Measurements from ENCODE around the gene GNA14. TPM values are rescaled to one million over a fixed set of nuclear protein-coding genes. Genes with fewer than 3 reads are reported as not detected.

The GNA14 gene
- total and polyA plus RNA-seq, 2 of the 8 experiments (the other 6 are each of a cell fraction or from before 2014, with no cell fraction given): 3.4 to 6.3 TPM

- CTCF ChIA-PET (ENCODE audit: partially characterized antibody): interaction anchor here (1.1 to 1.4 kb wide), 3 partner anchors 11 to 77 kb away, joined by 3 to 5 read pairs (median 3); no protein-coding TSS in a partner anchor
- WGBS, 2 experiments (ENCODE audit: extremely low coverage in 1 of 2, insufficient coverage in 1 of 2, insufficient read length in 1 of 2, insufficient replicate concordance in 2 of 2, low coverage in 1 of 2, low lambda C conversion rate in 2 of 2, missing lambda C conversion rate in 1 of 2): 86% methylated on average over 3 of the region's 3 CpGs; no CpG with 5 or more reads in 1 of the 2 experiments
- TF ChIP-seq SIRT6 (IDR thresholded peaks at IDR 0.05; ENCODE audit: low read length) (no peak), EP300 (IDR thresholded peaks at IDR 0.05; ENCODE audit: borderline replicate concordance in 1 of 2, low read depth in 2 of 2, low read length in 2 of 2) (no peak), TAF7 (optimal IDR thresholded peaks at IDR 0.05; ENCODE audit: borderline replicate concordance, low read depth, low read length) (no peak), SP2 (IDR thresholded peaks at IDR 0.05; ENCODE audit: low read length) (no peak), EZH2 (IDR thresholded peaks at IDR 0.05; ENCODE audit: low read depth, low read length, severe bottlenecking) (no peak), CREB1 (IDR thresholded peaks at IDR 0.05) (no peak), SP4 (IDR thresholded peaks at IDR 0.05; ENCODE audit: low read length) (no peak), POLR2A (IDR thresholded peaks at IDR 0.05; ENCODE audit: control extremely low read depth in 1 of 2, low read depth in 2 of 2, low read length in 2 of 2) (no peak), HDAC2 (IDR thresholded peaks at IDR 0.05; ENCODE audit: borderline replicate concordance in 1 of 2, low read depth in 2 of 2, low read length in 2 of 2) (no peak), JUN (IDR thresholded peaks at IDR 0.05; ENCODE audit: low read depth, low read length) (no peak), NANOG (IDR thresholded peaks at IDR 0.05; ENCODE audit: insufficient read depth, low read depth, low read length, poor library complexity, severe bottlenecking) (no peak), RNF2 (IDR thresholded peaks at IDR 0.05; ENCODE audit: borderline replicate concordance, low read depth, low read length, missing control alignments, poor library complexity, severe bottlenecking) (no peak), E2F6 (IDR thresholded peaks at IDR 0.05) (no peak), CBX8 (IDR thresholded peaks at IDR 0.05; ENCODE audit: borderline replicate concordance, low read depth, low read length) (no peak)
Measured at GRCh38 chr9:77510666-77511065, 137.5 kb downstream of the GNA14 start.

More at GRCh38 chr9:77510666-77511065, 137.5 kb downstream of the GNA14 start:
- H3K4ac ChIP-seq (replicated peaks; ENCODE audit: insufficient read length, low read depth, low read length): no peak overlapping the region
- H3K36me3 ChIP-seq (ENCODE audit: control insufficient read depth in 2 of 4, insufficient read depth in 4 of 4, low read length in 3 of 4): no peaks in the 10 kb centered on the region
- H3K23ac ChIP-seq (ENCODE audit: insufficient read length): no peak overlapping the region
- no peak overlapping the region for H2BK12ac ChIP-seq (ENCODE audit: low read depth, low read length)
- H3K18ac ChIP-seq (ENCODE audit: extremely low read depth, low read length): no peak overlapping the region
- no peak overlapping the region for H2BK20ac ChIP-seq (ENCODE audit: low read length)
- no peak overlapping the region for H3K56ac ChIP-seq (replicated peaks; ENCODE audit: insufficient read length, low read depth, low read length)
- no peak overlapping the region for H2AK5ac ChIP-seq (ENCODE audit: low read depth, low read length)
- no peak overlapping the region for H2BK120ac ChIP-seq (replicated peaks; ENCODE audit: low read depth, low read length)
- H3K9ac ChIP-seq (replicated peaks in 1 of 4; ENCODE audit: extremely low read depth in 1 of 4, low read depth in 3 of 4, low read length in 3 of 4): no peak overlapping the region
- no peaks in the 10 kb centered on the region for H4K20me1 ChIP-seq (replicated peaks in 1 of 2; ENCODE audit: control insufficient read depth in 1 of 2, insufficient read depth in 2 of 2, low read length in 2 of 2)
- no peak overlapping the region for H4K91ac ChIP-seq (replicated peaks; ENCODE audit: insufficient read length, low read length)
- H3K4me3 ChIP-seq (ENCODE audit: extremely low read depth in 1 of 4, insufficient read depth in 2 of 4, low read depth in 3 of 4, low read length in 4 of 4): no peak overlapping the region
- no peak overlapping the region for H3K4me2 ChIP-seq (ENCODE audit: insufficient read depth in 1 of 2, low read depth in 2 of 2, low read length in 2 of 2)
- no peak overlapping the region for H2BK15ac ChIP-seq (ENCODE audit: low read length)
- DNase-seq (ENCODE audit: low read depth in 1 of 2, low spot score in 2 of 2) (no peak), FAIRE-seq (no peak)
- POLR2A ChIA-PET (ENCODE audit: partially characterized antibody): no interaction called here
- no peak overlapping the region for H2BK5ac ChIP-seq (ENCODE audit: low read depth, low read length)
- no peaks in the 10 kb centered on the region; a peak in 1 of 7 replicates for H3K4me1 ChIP-seq (replicated peaks in 1 of 4; ENCODE audit: control insufficient read depth in 3 of 4, insufficient read depth in 4 of 4, low read length in 3 of 4)
- H3K79me1 ChIP-seq (ENCODE audit: low read depth, low read length): no peaks in the 10 kb centered on the region
- no peak overlapping the region for H4K5ac ChIP-seq (ENCODE audit: insufficient read length, low read depth, low read length)
- no peak overlapping the region for H3K27ac ChIP-seq (ENCODE audit: low read depth, low read length)
- no peak overlapping the region for H3K14ac ChIP-seq (ENCODE audit: insufficient read length)
- no peaks in the 10 kb centered on the region for H3K79me2 ChIP-seq (ENCODE audit: control insufficient read depth in 1 of 2, insufficient read depth in 2 of 2, low read length in 2 of 2)
- H3K23me2 ChIP-seq (ENCODE audit: low read depth, low read length): no peaks in the 10 kb centered on the region; the same call in 1 of the 2 replicates
- H3K9me3 ChIP-seq (ENCODE audit: insufficient read depth in 2 of 2, low read depth in 1 of 2, low read length in 1 of 2): no peaks in the 10 kb centered on the region
- H2AFZ ChIP-seq (ENCODE audit: low read length): no peak overlapping the region
- no peak overlapping the region for H4K8ac ChIP-seq (ENCODE audit: extremely low read depth, insufficient read depth, low read length)
- H3K27me3 ChIP-seq (replicated peaks in 1 of 4; ENCODE audit: control insufficient read depth in 3 of 4, extremely low read depth in 1 of 4, insufficient read depth in 3 of 4, low read length in 3 of 4): no peaks in the 10 kb centered on the region

All from H1 (cell line).